B cell (primary cell): ENCODE data around the gene ZNF366. TPM values are rescaled to one million over a fixed set of nuclear protein-coding genes. Genes with fewer than 3 reads are reported as not detected.

Experiments
- ATAC-seq: fragments of 200-7000 bp; cut with Tn5 transposase; one replicate; pipeline ENCODE4 v1.10.0; 2021; ENCODE audit warnings: low read depth, mild to moderate bottlenecking, moderate number of reproducible peaks, moderate library complexity
- CTCF ChIA-PET: fragments of 350-600 bp; sonication (Branson Sonifier 250); formaldehyde crosslinking; loops from one replicate; lab custom pipeline; 2021; ENCODE audit warnings: antibody characterized with exemption, inconsistent platforms; lab: Charles Lee
- POLR2A ChIA-PET: fragments of 350-600 bp; sonication (Branson Sonifier 250); formaldehyde crosslinking; loops from one replicate; lab custom pipeline; 2021; ENCODE audit warnings: antibody characterized with exemption; lab: Charles Lee
- DNase-seq: peaks from one replicate; pipeline ENCODE4 v3.0.0; 2013
- H2AFZ ChIP-seq: 2 replicates; pipeline ENCODE4 v1.6.1; 2012; ENCODE audit warnings: mild to moderate bottlenecking, low read depth, low read length; ENCODE audit not compliant: insufficient read depth, poor library complexity, severe bottlenecking
- H3K27ac ChIP-seq, 2 donors: 1 replicate in 1 of 2; 2 replicates in 1 of 2; pipeline ENCODE4 v1.5.1; 2012 to 2013; ENCODE audit warnings: low read length in 2 of 2, mild to moderate bottlenecking in 2 of 2, moderate library complexity in 1 of 2
- H3K27me3 ChIP-seq, 4 experiments: fragments of 200-600 bp in 1 of 4; sonication (generic) in 1 of 4; replicated peaks in 1 of 4; 1 replicate in 2 of 4; 2 replicates in 2 of 4; pipeline versions ENCODE4 v1.6.1 to v1.7.0; 2013 to 2016; ENCODE audit warnings: low read length in 3 of 4, mild to moderate bottlenecking in 2 of 4, mixed read lengths in 1 of 4, moderate library complexity in 1 of 4; ENCODE audit not compliant: insufficient read depth in 4 of 4, control insufficient read depth in 3 of 4; ENCODE audit errors: control extremely low read depth in 1 of 4
- H3K36me3 ChIP-seq, 2 experiments: replicated peaks in 1 of 2; 1 replicate in 1 of 2; 2 replicates in 1 of 2; pipeline versions ENCODE4 v1.6.1 to v1.7.1; 2013; ENCODE audit warnings: low read length in 1 of 2; ENCODE audit not compliant: insufficient read depth in 2 of 2, control insufficient read depth in 1 of 2; ENCODE audit errors: control extremely low read depth in 1 of 2, extremely low read depth in 1 of 2
- H3K4me1 ChIP-seq, 2 donors: fragments of 200-600 bp in 1 of 2; sonication (generic) in 1 of 2; 1 replicate in 1 of 2; 2 replicates in 1 of 2; pipeline versions ENCODE4 v1.5.1 to v1.6.1; 2013 to 2017; ENCODE audit warnings: low read length in 2 of 2; ENCODE audit not compliant: control insufficient read depth in 2 of 2, insufficient read depth in 2 of 2
- H3K4me2 ChIP-seq: replicated peaks from 2 replicates; pipeline ENCODE3; 2012; ENCODE audit warnings: mild to moderate bottlenecking, low read depth, low read length; ENCODE audit not compliant: poor library complexity, severe bottlenecking
- H3K4me3 ChIP-seq, 5 experiments: fragments of 200-600 bp in 1 of 5; sonication (generic) in 1 of 5; 1 replicate in 3 of 5; 2 replicates in 2 of 5; pipeline versions ENCODE4 v1.5.1 to v1.7.0; 2011 to 2016; ENCODE audit warnings: low read length in 4 of 5, mild to moderate bottlenecking in 4 of 5, low read depth in 2 of 5, control low read depth in 1 of 5, moderate library complexity in 1 of 5; ENCODE audit not compliant: insufficient read depth in 1 of 5; ENCODE audit errors: control extremely low read depth in 1 of 5, extremely low read depth in 1 of 5
- H3K79me2 ChIP-seq: fragments of 200-600 bp; sonication (generic); one replicate; pipeline ENCODE4 v1.6.0; 2016; ENCODE audit warnings: low read length; ENCODE audit not compliant: control insufficient read depth, insufficient read depth
- H3K9ac ChIP-seq: fragments of 200-600 bp; sonication (generic); 2 replicates; pipeline ENCODE4 v1.6.1; 2017; ENCODE audit warnings: mild to moderate bottlenecking, low read length, moderate library complexity
- H3K9me3 ChIP-seq, 3 donors: one replicate each; pipeline versions ENCODE4 v1.6.1 to v1.7.1; 2013; ENCODE audit warnings: low read length in 2 of 3; ENCODE audit not compliant: control insufficient read depth in 2 of 3, insufficient read depth in 1 of 3; ENCODE audit errors: control extremely low read depth in 1 of 3
- H4K20me1 ChIP-seq: 2 replicates; pipeline ENCODE4 v1.6.0; 2012; ENCODE audit warnings: mild to moderate bottlenecking, low read length; ENCODE audit not compliant: insufficient read depth, control insufficient read depth, poor library complexity, severe bottlenecking
- H3K27ac Mint-ChIP-seq: one replicate; pipeline ENCODE4 v1.8.0; 2021; ENCODE audit warnings: mixed read lengths
- H3K27me3 Mint-ChIP-seq: one replicate; pipeline ENCODE4 v1.8.0; 2021; ENCODE audit warnings: mixed read lengths
- H3K4me1 Mint-ChIP-seq: one replicate; pipeline ENCODE4 v1.8.0; 2021; ENCODE audit warnings: mixed read lengths
- H3K4me3 Mint-ChIP-seq: one replicate; pipeline ENCODE4 v1.8.0; 2021; ENCODE audit warnings: mixed read lengths
- H3K9me3 Mint-ChIP-seq: one replicate; pipeline ENCODE4 v1.8.0; 2022; ENCODE audit warnings: mixed read lengths; ENCODE audit not compliant: insufficient read depth
- CTCF ChIP-seq: fragments of 200-600 bp; IDR thresholded peaks from one replicate; pipeline ENCODE4 v1.8.0; 2022; ENCODE audit warnings: antibody characterized with exemption, mild to moderate bottlenecking
- EZH2 ChIP-seq: IDR thresholded peaks from 2 replicates; pipeline ENCODE4 v1.6.1; 2012; ENCODE audit warnings: borderline replicate concordance, low read depth, mild to moderate bottlenecking, moderate library complexity, low read length; ENCODE audit not compliant: insufficient read depth, poor library complexity, severe bottlenecking
- WGBS: methylation state at CpG from one replicate; pipeline ENCODE4 v1.1.5; 2013; ENCODE audit warnings: missing lambda C conversion rate; ENCODE audit not compliant: insufficient coverage; 5-methylcytosine and 5-hydroxymethylcytosine counted together
- intact Hi-C: fragments of 100-400 bp; cut with micrococcal nuclease; formaldehyde crosslinking; loops from one replicate; pipeline ENCODE4 v1.10.0; 2022
- polyA plus RNA-seq: library from polyadenylated mRNA; depleted of rRNA; stranded (reverse); fragments of >200 nt; gene quantifications from 2 replicates; pipeline ENCODE4 v1.2.3, GENCODE V29; 2012
- total RNA-seq, 2 donors: library from RNA; stranded (reverse); fragments of 120-200 nt in 1 of 2; gene quantifications; 1 replicate in 1 of 2; 2 replicates in 1 of 2; pipeline versions ENCODE4 v1.2.3 to v1.2.4, GENCODE V29; 2013 to 2022

The ZNF366 gene
- total and polyA plus RNA-seq, 2 donors (not counting 1 experiment from before 2014, with no cell fraction given): 0.03 TPM; not detected in 1

DNA sequence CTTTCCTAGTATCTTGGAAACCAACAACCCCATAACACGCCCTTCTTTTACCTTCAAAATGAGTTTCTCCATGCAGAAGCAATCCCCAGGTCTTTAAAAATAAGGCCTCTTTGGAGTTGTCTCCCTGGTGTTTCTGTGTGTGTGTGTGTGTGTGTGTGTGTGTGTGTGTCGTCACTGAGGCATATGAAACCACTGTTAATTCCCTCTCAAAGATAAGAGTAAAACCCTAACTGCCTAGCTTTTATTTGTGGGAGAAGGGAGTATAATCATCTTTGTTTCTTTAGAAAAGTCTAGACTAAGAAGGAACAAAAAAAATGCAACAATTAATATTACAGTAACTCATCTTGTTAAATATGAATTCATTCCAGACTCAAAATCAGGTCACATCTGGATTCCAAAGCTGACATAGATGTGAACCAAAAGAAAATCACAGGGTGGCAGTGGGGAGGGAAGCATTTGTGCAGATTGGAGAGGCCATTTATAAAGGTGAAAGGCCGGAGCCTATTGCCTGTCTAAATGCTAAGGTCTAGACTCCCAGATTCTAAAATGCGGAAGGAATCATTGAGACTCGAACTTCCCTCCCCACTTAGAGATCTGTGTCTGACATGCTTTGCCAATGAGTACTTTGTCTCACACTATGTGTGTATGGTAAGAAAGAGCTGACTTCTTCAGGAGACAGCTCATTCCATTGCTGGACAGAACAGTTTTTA, 91.4 kb downstream of the ZNF366 start:
- Histone ChIP-seq H4K20me1 (no peaks in the 10 kb centered on the region), H3K9me3 (peaks cover 0 to 9% (median 0%) of the 10 kb centered on the region in 3 donors), H3K4me3 (no peak overlapping the region), H3K36me3 (no peaks in the 10 kb centered on the region), H3K9ac (no peak overlapping the region), H3K79me2 (no peaks in the 10 kb centered on the region), H2AFZ (no peak overlapping the region), H3K27ac (no peak overlapping the region), H3K27me3 (no peaks in the 10 kb centered on the region), H3K4me1 (no peaks in the 10 kb centered on the region), H3K4me2 (no peak overlapping the region)
- H3K9me3 Mint-ChIP-seq: no peaks in the 10 kb centered on the region
- H3K4me3 Mint-ChIP-seq: no peak overlapping the region
- no peaks in the 10 kb centered on the region for H3K4me1 Mint-ChIP-seq
- H3K27me3 Mint-ChIP-seq: peaks cover 6% of the 10 kb centered on the region
- CTCF ChIA-PET: no interaction called here
- no CpG with 5 or more reads among the region's 5 CpGs for WGBS
- POLR2A ChIA-PET: no interaction called here
- H3K27ac Mint-ChIP-seq: no peak overlapping the region
- DNase-seq (no peak), ATAC-seq (no peak)
- no peak for TF ChIP-seq CTCF
- TF ChIP-seq EZH2: no peak
- intact Hi-C loops: no loop called here

- H3K79me2 ChIP-seq: no peaks in the 10 kb centered on the region
- 69% methylated on average over 4 of the region's 4 CpGs for WGBS
- H3K4me1 ChIP-seq: no peaks in the 10 kb centered on the region
- Mint-ChIP-seq H3K9me3 (no peaks in the 10 kb centered on the region), H3K4me1 (no peaks in the 10 kb centered on the region), H3K4me3 (no peak overlapping the region), H3K27me3 (peaks cover 6% of the 10 kb centered on the region), H3K27ac (no peak overlapping the region)
- no peaks in the 10 kb centered on the region for H4K20me1 ChIP-seq
- no peak for ATAC-seq
- H3K9me3 ChIP-seq: peaks cover 0 to 4% (median 0%) of the 10 kb centered on the region in 3 donors
- ChIA-PET POLR2A (no interaction called here), CTCF (no interaction called here)
- H3K4me2 ChIP-seq: no peak overlapping the region
- no peak overlapping the region for H2AFZ ChIP-seq
- no peak overlapping the region for H3K4me3 ChIP-seq
- H3K27me3 ChIP-seq: no peaks in the 10 kb centered on the region
- intact Hi-C loops: no loop called here
- no peak overlapping the region for H3K9ac ChIP-seq
- TF ChIP-seq EZH2: no peak
- no peak for TF ChIP-seq CTCF
- DNase-seq: no peak
- no peak overlapping the region for H3K27ac ChIP-seq
- H3K36me3 ChIP-seq: no peaks in the 10 kb centered on the region
Measured at GRCh38 chr5:72412283-72413055, 94.7 kb downstream of the ZNF366 start.
